T-helper 2 cell treated with Interferon-gamma antibody and Interleukin-4, amounts not matched to agents 5 μg/mL and 100 μg/mL, for 36 hours (primary cell): ENCODE results near the gene CISTR.
A peak's percentile ranks its signal among the peaks of the same experiment; 100 is the strongest.
"Not testable (repeated sequence)": the region's sequence is repeated elsewhere in the genome, so short reads cannot be mapped to it uniquely, and the experiment has no call there.

Experiments used
- DNase-seq: peaks from one replicate; pipeline ENCODE4 v3.0.0; 2021; ENCODE audit warnings: low spot score
- H3K27ac Mint-ChIP-seq: one replicate; pipeline ENCODE4 v1.8.0; 2021; ENCODE audit warnings: mild to moderate bottlenecking, mixed read lengths
- H3K27me3 Mint-ChIP-seq: one replicate; pipeline ENCODE4 v1.8.0; 2021; ENCODE audit warnings: low read depth, mixed read lengths
- H3K36me3 Mint-ChIP-seq: one replicate; pipeline ENCODE4 v1.8.0; 2021; ENCODE audit warnings: low read depth, mixed read lengths
- H3K4me1 Mint-ChIP-seq: one replicate; pipeline ENCODE4 v1.8.0; 2021; ENCODE audit warnings: low read depth, mixed read lengths
- H3K4me3 Mint-ChIP-seq: one replicate; pipeline ENCODE4 v1.8.0; 2022; ENCODE audit warnings: mild to moderate bottlenecking, moderate library complexity, mixed read lengths
- H3K9me3 Mint-ChIP-seq: one replicate; pipeline ENCODE4 v1.8.0; 2021; ENCODE audit warnings: mixed read lengths

The CISTR gene

GRCh38 chr12:53751336-53752191 lies at the start of gene CISTR:
Gene CISTR, minus strand, starts transcription at chr12:53751979.
- DNase-seq, result no peak
- Mint-ChIP-seq H3K27ac (no peak within 1 kb of the TSS), H3K36me3 (no peaks in the 10 kb centered on the region), H3K27me3 (peaks cover 6% of the 10 kb centered on the region), H3K4me3 (peak within 1 kb of the TSS; percentile 51), H3K4me1 (peaks cover 22% of the 10 kb centered on the region), H3K9me3 (no peaks in the 10 kb centered on the region)

GRCh38 chr12:53798575-53798974 lies 46.8 kb upstream of the CISTR start:
- H3K36me3 Mint-ChIP-seq, result no peaks in the 10 kb centered on the region
- DNase-seq, result no peak
- no peak overlapping the region for H3K4me3 Mint-ChIP-seq
- H3K27ac Mint-ChIP-seq, result no peak overlapping the region
- H3K4me1 Mint-ChIP-seq, result no peaks in the 10 kb centered on the region
- no peaks in the 10 kb centered on the region for H3K9me3 Mint-ChIP-seq
- H3K27me3 Mint-ChIP-seq, result peaks cover 16% of the 10 kb centered on the region

GRCh38 chr12:53795927-53796326 lies 44.1 kb upstream of the CISTR start:
- H3K27ac Mint-ChIP-seq, result no peak overlapping the region
- H3K4me1 Mint-ChIP-seq, result no peaks in the 10 kb centered on the region
- H3K27me3 Mint-ChIP-seq, result peaks cover 14% of the 10 kb centered on the region
- no peak overlapping the region for H3K4me3 Mint-ChIP-seq
- no peaks in the 10 kb centered on the region for H3K36me3 Mint-ChIP-seq
- no peak for DNase-seq
- H3K9me3 Mint-ChIP-seq, result no peaks in the 10 kb centered on the region

GRCh38 chr12:53793221-53793620 lies 41.4 kb upstream of the CISTR start:
- no peaks in the 10 kb centered on the region for H3K9me3 Mint-ChIP-seq
- DNase-seq, result no peak
- no peaks in the 10 kb centered on the region for H3K4me1 Mint-ChIP-seq
- no peak overlapping the region for H3K4me3 Mint-ChIP-seq
- H3K36me3 Mint-ChIP-seq, result no peaks in the 10 kb centered on the region
- H3K27me3 Mint-ChIP-seq, result peaks cover 19% of the 10 kb centered on the region
- no peak overlapping the region for H3K27ac Mint-ChIP-seq

- peaks cover 17% of the 10 kb centered on the region for H3K27me3 Mint-ChIP-seq
- H3K36me3 Mint-ChIP-seq, result no peaks in the 10 kb centered on the region
- H3K27ac Mint-ChIP-seq, result no peak overlapping the region
- H3K9me3 Mint-ChIP-seq, result no peaks in the 10 kb centered on the region
- no peak overlapping the region for H3K4me3 Mint-ChIP-seq
- H3K4me1 Mint-ChIP-seq, result no peaks in the 10 kb centered on the region
- no peak for DNase-seq
Measured at GRCh38 chr12:53791735-53792326, 40.1 kb upstream of the CISTR start.

- no peak overlapping the region for H3K4me3 Mint-ChIP-seq
- H3K36me3 Mint-ChIP-seq, result no peaks in the 10 kb centered on the region
- H3K9me3 Mint-ChIP-seq, result no peaks in the 10 kb centered on the region
- peaks cover 20% of the 10 kb centered on the region for H3K27me3 Mint-ChIP-seq
- DNase-seq, result no peak
- no peak overlapping the region for H3K27ac Mint-ChIP-seq
- H3K4me1 Mint-ChIP-seq, result no peaks in the 10 kb centered on the region
Measured at GRCh38 chr12:53789570-53789969, 37.8 kb upstream of the CISTR start.

- peaks cover 20% of the 10 kb centered on the region for H3K27me3 Mint-ChIP-seq
- no peaks in the 10 kb centered on the region for H3K4me1 Mint-ChIP-seq
- no peak overlapping the region for H3K27ac Mint-ChIP-seq
- H3K9me3 Mint-ChIP-seq, result no peaks in the 10 kb centered on the region
- no peaks in the 10 kb centered on the region for H3K36me3 Mint-ChIP-seq
- H3K4me3 Mint-ChIP-seq, result no peak overlapping the region
- no peak for DNase-seq
Measured at GRCh38 chr12:53788892-53789291, 37.1 kb upstream of the CISTR start.

- DNase-seq, result no peak
- no peaks in the 10 kb centered on the region for H3K4me1 Mint-ChIP-seq
- H3K27me3 Mint-ChIP-seq, result peaks cover 35% of the 10 kb centered on the region
- no peak overlapping the region for H3K4me3 Mint-ChIP-seq
- H3K36me3 Mint-ChIP-seq, result no peaks in the 10 kb centered on the region
- H3K27ac Mint-ChIP-seq, result no peak overlapping the region
- H3K9me3 Mint-ChIP-seq, result no peaks in the 10 kb centered on the region
Measured at GRCh38 chr12:53786411-53786810, 34.6 kb upstream of the CISTR start.

GRCh38 chr12:53785161-53785560 lies 33.4 kb upstream of the CISTR start:
- no peak overlapping the region for H3K27ac Mint-ChIP-seq
- DNase-seq, result no peak
- H3K36me3 Mint-ChIP-seq, result no peaks in the 10 kb centered on the region
- no peak overlapping the region for H3K4me3 Mint-ChIP-seq
- peaks cover 46% of the 10 kb centered on the region for H3K27me3 Mint-ChIP-seq
- no peaks in the 10 kb centered on the region for H3K4me1 Mint-ChIP-seq
- no peaks in the 10 kb centered on the region for H3K9me3 Mint-ChIP-seq

GRCh38 chr12:53782093-53782703 lies 30.4 kb upstream of the CISTR start:
- no peak overlapping the region for H3K4me3 Mint-ChIP-seq
- no peak overlapping the region for H3K27ac Mint-ChIP-seq
- no peaks in the 10 kb centered on the region for H3K36me3 Mint-ChIP-seq
- H3K27me3 Mint-ChIP-seq, result peaks cover 49% of the 10 kb centered on the region
- DNase-seq, result no peak
- no peaks in the 10 kb centered on the region for H3K4me1 Mint-ChIP-seq
- H3K9me3 Mint-ChIP-seq, result no peaks in the 10 kb centered on the region

- no peak for DNase-seq
- Mint-ChIP-seq H3K27ac (no peak overlapping the region), H3K9me3 (no peaks in the 10 kb centered on the region), H3K36me3 (no peaks in the 10 kb centered on the region), H3K27me3 (peaks cover 50% of the 10 kb centered on the region), H3K4me1 (no peaks in the 10 kb centered on the region), H3K4me3 (no peak overlapping the region)
Measured at GRCh38 chr12:53781228-53781801, 29.5 kb upstream of the CISTR start.

GRCh38 chr12:53780323-53780722 lies 28.5 kb upstream of the CISTR start:
- no peaks in the 10 kb centered on the region for H3K4me1 Mint-ChIP-seq
- no peaks in the 10 kb centered on the region for H3K36me3 Mint-ChIP-seq
- peaks cover 53% of the 10 kb centered on the region for H3K27me3 Mint-ChIP-seq
- H3K27ac Mint-ChIP-seq, result no peak overlapping the region
- no peak overlapping the region for H3K4me3 Mint-ChIP-seq
- DNase-seq, result no peak
- no peaks in the 10 kb centered on the region for H3K9me3 Mint-ChIP-seq

- H3K36me3 Mint-ChIP-seq, H3K9me3 Mint-ChIP-seq, H3K4me3 Mint-ChIP-seq, H3K4me1 Mint-ChIP-seq, DNase-seq, H3K27ac Mint-ChIP-seq: not testable (repeated sequence)
- H3K27me3 Mint-ChIP-seq, result peaks cover 53% of the 10 kb centered on the region
Measured at GRCh38 chr12:53779679-53780078, 27.9 kb upstream of the CISTR start.
